Endothelial cell of umbilical vein (primary cell): ENCODE measurements around the gene MYH14. TPM values are rescaled to one million over a fixed set of nuclear protein-coding genes. Genes with fewer than 3 reads are reported as not detected.

Experiments used
- BruUV-seq: library from RNA; stranded (reverse); fragments of 400-500 nt; replicated peaks from 2 replicates; lab custom pipeline; 2021; lab: Mats Ljungman, UMichigan
- CTCF ChIA-PET: fragments of 300-600, 350-600 bp; sonication (Branson Sonifier 250); formaldehyde crosslinking; loops from one replicate; lab custom pipeline; 2021; ENCODE audit warnings: antibody characterized with exemption, inconsistent platforms; lab: Charles Lee
- POLR2A ChIA-PET: fragments of 300-600, 350-600 bp; sonication (Branson Sonifier 250); formaldehyde crosslinking; loops from one replicate; lab custom pipeline; 2021; ENCODE audit warnings: antibody characterized with exemption, inconsistent platforms; lab: Charles Lee
- DNase-seq: peaks from one replicate; pipeline ENCODE4 v3.0.0-alpha.2; 2011; ENCODE audit warnings: low read depth, low spot score
- FAIRE-seq: peaks from 2 replicates; lab custom pipeline; 2011; peaks lifted over from hg19 to GRCh38; lab: Jason Lieb, UNC
- H2AFZ ChIP-seq: 2 replicates; pipeline ENCODE4 v1.6.0; 2012; ENCODE audit warnings: low read depth, low read length, control low read depth, inconsistent platforms
- H3K27ac ChIP-seq: 2 replicates; pipeline ENCODE4 v1.5.1; 2011; ENCODE audit warnings: low read depth, mild to moderate bottlenecking, control low read depth, low read length, moderate library complexity; ENCODE audit not compliant: insufficient read depth
- H3K27me3 ChIP-seq, 2 experiments: 2 replicates each; pipeline versions ENCODE4 v1.6.0 to v1.6.1; 2011; ENCODE audit warnings: low read length in 2 of 2, mixed read lengths in 1 of 2; ENCODE audit not compliant: control insufficient read depth in 2 of 2, insufficient read depth in 2 of 2
- H3K36me3 ChIP-seq, 2 experiments: 2 replicates in 1 of 2; 3 replicates in 1 of 2; pipeline ENCODE4 v1.5.1; 2011; ENCODE audit warnings: low read length in 2 of 2, mild to moderate bottlenecking in 1 of 2, moderate library complexity in 1 of 2; ENCODE audit not compliant: control insufficient read depth in 2 of 2, insufficient read depth in 2 of 2; ENCODE audit errors: extremely low read depth in 1 of 2
- H3K4me1 ChIP-seq: 3 replicates; pipeline ENCODE4 v1.5.1; 2011; ENCODE audit warnings: mild to moderate bottlenecking, low read length; ENCODE audit not compliant: control insufficient read depth, insufficient read depth; ENCODE audit errors: extremely low read depth
- H3K4me2 ChIP-seq: 2 replicates; pipeline ENCODE4 v1.6.1; 2011; ENCODE audit warnings: low read length, control low read depth, mixed read lengths; ENCODE audit not compliant: insufficient read depth
- H3K4me3 ChIP-seq, 3 experiments: fragments of 200-600 bp in 1 of 3; sonication (generic), shearing (Covaris generic) in 1 of 3; replicated peaks in 1 of 3; 2 replicates each; pipeline ENCODE4 v1.5.1; 2011 to 2016; ENCODE audit warnings: control low read depth in 3 of 3, low read length in 3 of 3, mild to moderate bottlenecking in 2 of 3, inconsistent platforms in 1 of 3, low read depth in 1 of 3, moderate library complexity in 1 of 3; ENCODE audit not compliant: insufficient read depth in 1 of 3
- H3K79me2 ChIP-seq: 2 replicates; pipeline ENCODE4 v1.6.0; 2012; ENCODE audit warnings: low read length, inconsistent platforms; ENCODE audit not compliant: control insufficient read depth, insufficient read depth
- H3K9ac ChIP-seq: replicated peaks from 2 replicates; pipeline ENCODE3; 2011; ENCODE audit warnings: low read length, control low read depth; ENCODE audit not compliant: insufficient read depth; ENCODE audit errors: extremely low read depth
- H3K9me1 ChIP-seq: replicated peaks from 3 replicates; pipeline ENCODE4 v1.6.0; 2011; ENCODE audit warnings: mild to moderate bottlenecking, low read length; ENCODE audit not compliant: control insufficient read depth, insufficient read depth; ENCODE audit errors: extremely low read depth
- H3K9me3 ChIP-seq: replicated peaks from 2 replicates; pipeline ENCODE4 v1.5.1; 2012; ENCODE audit warnings: low read length, inconsistent platforms; ENCODE audit not compliant: control insufficient read depth, insufficient read depth
- H4K20me1 ChIP-seq: replicated peaks from 2 replicates; pipeline ENCODE3; 2011; ENCODE audit warnings: mild to moderate bottlenecking, low read length; ENCODE audit not compliant: control insufficient read depth, insufficient read depth; ENCODE audit errors: extremely low read depth
- EZH2 ChIP-seq: IDR thresholded peaks from 2 replicates; pipeline ENCODE4 v1.6.1; 2012; ENCODE audit warnings: borderline replicate concordance, low read depth, mild to moderate bottlenecking, moderate library complexity, low read length, inconsistent platforms; ENCODE audit not compliant: severe bottlenecking
- FOS ChIP-seq: IDR thresholded peaks from 2 replicates; pipeline ENCODE4 v1.6.1; 2011; ENCODE audit warnings: mild to moderate bottlenecking, low read length, moderate library complexity, borderline replicate concordance; ENCODE audit not compliant: insufficient read depth
- GATA2 ChIP-seq: IDR thresholded peaks from 2 replicates; pipeline ENCODE4 v1.7.0; 2011; ENCODE audit warnings: low read depth, mild to moderate bottlenecking, moderate library complexity, mixed read lengths, low read length; ENCODE audit not compliant: insufficient read length, insufficient read depth
- JUN ChIP-seq: IDR thresholded peaks from 2 replicates; pipeline ENCODE4 v1.6.1; 2011; ENCODE audit warnings: borderline replicate concordance, low read depth; ENCODE audit not compliant: insufficient read length, insufficient read depth
- MYC ChIP-seq: IDR thresholded peaks from one replicate; pipeline ENCODE4 v1.6.1; 2011; ENCODE audit warnings: mild to moderate bottlenecking, low read depth, low read length
- POLR2A ChIP-seq: IDR thresholded peaks from 2 replicates; pipeline ENCODE4 v1.6.1; 2012; ENCODE audit warnings: low read depth, mild to moderate bottlenecking, control low read depth, low read length
- POLR2AphosphoS5 ChIP-seq: IDR thresholded peaks from 2 replicates; pipeline ENCODE4 v1.6.1; 2012; ENCODE audit warnings: low read depth, mild to moderate bottlenecking, control low read depth, low read length, moderate library complexity; ENCODE audit not compliant: insufficient read depth
- dilution Hi-C: fragments of 300-500 bp; cut with MboI; formaldehyde crosslinking; loops from one replicate; pipeline ENCODE4 v1.15.0; 2019; ENCODE audit warnings: low sequenced_read_pairs; ENCODE audit not compliant: extremely low pct_ligation_motif_present
- intact Hi-C: fragments of 100-400 bp; cut with micrococcal nuclease; formaldehyde crosslinking; loops from one replicate; pipeline ENCODE4 v1.10.0; 2022
- polyA plus RNA-seq, 4 experiments: library from polyadenylated mRNA; depleted of rRNA in 3 of 4; stranded (reverse) in 3 of 4; unstranded in 1 of 4; fragments of >200 nt; gene quantifications; 2 replicates each; pipeline versions ENCODE4 v1.2.1 to v1.2.3, GENCODE V29; 2011 to 2012; ENCODE audit warnings: missing spikeins in 1 of 4
- total RNA-seq: library from RNA; stranded (reverse); gene quantifications from 2 replicates; pipeline ENCODE4 v1.2.3, GENCODE V29; 2021
- TF ChIP-seq, protein P1 (sequence below), 2 donors: IDR thresholded peaks; 1 replicate in 1 of 2; 2 replicates in 1 of 2; pipeline ENCODE4 v1.5.1; 2011; ENCODE audit warnings: low read length in 2 of 2, mild to moderate bottlenecking in 2 of 2, moderate library complexity in 2 of 2, control low read depth in 1 of 2, inconsistent platforms in 1 of 2, low read depth in 1 of 2; ENCODE audit not compliant: insufficient read depth in 1 of 2; ENCODE audit errors: extremely low read depth in 1 of 2
- TF ChIP-seq, protein P2 (sequence below): IDR thresholded peaks from 2 replicates; pipeline ENCODE4 v1.6.1; 2011; ENCODE audit not compliant: insufficient read depth, insufficient read length

The MYH14 gene
- total and polyA plus RNA-seq, 2 donors (not counting 3 experiments of a cell fraction or from before 2014, with no cell fraction given) = 0.13 TPM; not detected in 1

GRCh38 chr19:50202386-50202785 lies 1.0 kb upstream of the MYH14 start:
- dilution Hi-C loops = no loop called here
- Histone ChIP-seq H3K9me1 (no peaks in the 10 kb centered on the region), H3K27ac (no peak overlapping the region), H3K9ac (no peak overlapping the region), H3K4me2 (no peak overlapping the region), H3K79me2 (no peaks in the 10 kb centered on the region), H3K4me1 (no peaks in the 10 kb centered on the region), H2AFZ (no peak overlapping the region), H4K20me1 (no peaks in the 10 kb centered on the region), H3K4me3 (no peak overlapping the region), H3K36me3 (no peaks in the 10 kb centered on the region), H3K27me3 (peaks cover 10 to 13% of the 10 kb centered on the region in 2 experiments), H3K9me3 (no peaks in the 10 kb centered on the region)
- intact Hi-C loops = no loop called here
- ChIA-PET POLR2A (no interaction called here), CTCF (no interaction called here)
- BruUV-seq = no TSS peak
- FAIRE-seq = no peak
- no peak for DNase-seq
- no peak for TF ChIP-seq EZH2
- TF ChIP-seq POLR2AphosphoS5 = no peak
- TF ChIP-seq MYC = no peak
- TF ChIP-seq, protein P1, sequence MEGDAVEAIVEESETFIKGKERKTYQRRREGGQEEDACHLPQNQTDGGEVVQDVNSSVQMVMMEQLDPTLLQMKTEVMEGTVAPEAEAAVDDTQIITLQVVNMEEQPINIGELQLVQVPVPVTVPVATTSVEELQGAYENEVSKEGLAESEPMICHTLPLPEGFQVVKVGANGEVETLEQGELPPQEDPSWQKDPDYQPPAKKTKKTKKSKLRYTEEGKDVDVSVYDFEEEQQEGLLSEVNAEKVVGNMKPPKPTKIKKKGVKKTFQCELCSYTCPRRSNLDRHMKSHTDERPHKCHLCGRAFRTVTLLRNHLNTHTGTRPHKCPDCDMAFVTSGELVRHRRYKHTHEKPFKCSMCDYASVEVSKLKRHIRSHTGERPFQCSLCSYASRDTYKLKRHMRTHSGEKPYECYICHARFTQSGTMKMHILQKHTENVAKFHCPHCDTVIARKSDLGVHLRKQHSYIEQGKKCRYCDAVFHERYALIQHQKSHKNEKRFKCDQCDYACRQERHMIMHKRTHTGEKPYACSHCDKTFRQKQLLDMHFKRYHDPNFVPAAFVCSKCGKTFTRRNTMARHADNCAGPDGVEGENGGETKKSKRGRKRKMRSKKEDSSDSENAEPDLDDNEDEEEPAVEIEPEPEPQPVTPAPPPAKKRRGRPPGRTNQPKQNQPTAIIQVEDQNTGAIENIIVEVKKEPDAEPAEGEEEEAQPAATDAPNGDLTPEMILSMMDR (IDR thresholded peaks at IDR 0.05; ENCODE audit: extremely low read depth in 1 of 2, insufficient read depth in 1 of 2, low read depth in 1 of 2, low read length in 2 of 2) = no peak
- no peak for TF ChIP-seq FOS
- TF ChIP-seq JUN = no peak
- no peak for TF ChIP-seq GATA2
- TF ChIP-seq, protein P2, sequence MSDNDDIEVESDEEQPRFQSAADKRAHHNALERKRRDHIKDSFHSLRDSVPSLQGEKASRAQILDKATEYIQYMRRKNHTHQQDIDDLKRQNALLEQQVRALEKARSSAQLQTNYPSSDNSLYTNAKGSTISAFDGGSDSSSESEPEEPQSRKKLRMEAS = no peak
- TF ChIP-seq POLR2A = no peak
